ENCODE measurements around the gene TRAPPC2B.
"Not testable (repeated sequence)": the region's sequence is repeated elsewhere in the genome, so short reads cannot be mapped to it uniquely, and the experiment has no call there.

TRAPPC2B gene

GRCh38 chr19:57362997-57363687 lies at the start of gene TRAPPC2B, which contains the start of gene ZNF547:
Gene TRAPPC2B, plus strand, starts transcription at chr19:57363551. Its CDS starts 1,283 bp downstream, at chr19:57364834.
Gene ZNF547, plus strand, starts transcription at chr19:57363551. Its CDS starts 5,005 bp downstream, at chr19:57368556.
- peak; percentile 93 to 96 for DNase-seq

DNA sequence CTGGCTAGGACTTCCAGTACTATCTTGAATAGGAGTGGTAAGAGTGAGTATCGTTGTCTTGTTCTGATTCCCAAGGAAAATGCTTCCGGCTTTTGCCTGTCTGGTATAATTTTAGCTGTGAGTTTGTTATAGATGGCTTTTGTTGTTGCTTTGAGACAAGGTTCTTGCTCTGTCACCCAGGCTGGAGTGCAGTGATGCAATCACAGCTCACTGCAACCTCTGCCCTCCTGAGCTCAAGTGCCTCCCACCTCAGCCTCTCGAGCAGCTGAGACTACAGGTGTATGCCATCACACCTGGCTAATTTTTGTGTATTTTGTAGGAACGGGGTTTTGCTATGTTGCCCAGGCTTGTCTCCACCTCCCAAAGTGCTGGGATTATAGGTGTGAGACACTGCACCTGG lies 49.2 kb upstream of the TRAPPC2B start:
- DNase-seq: no peak

DNA sequence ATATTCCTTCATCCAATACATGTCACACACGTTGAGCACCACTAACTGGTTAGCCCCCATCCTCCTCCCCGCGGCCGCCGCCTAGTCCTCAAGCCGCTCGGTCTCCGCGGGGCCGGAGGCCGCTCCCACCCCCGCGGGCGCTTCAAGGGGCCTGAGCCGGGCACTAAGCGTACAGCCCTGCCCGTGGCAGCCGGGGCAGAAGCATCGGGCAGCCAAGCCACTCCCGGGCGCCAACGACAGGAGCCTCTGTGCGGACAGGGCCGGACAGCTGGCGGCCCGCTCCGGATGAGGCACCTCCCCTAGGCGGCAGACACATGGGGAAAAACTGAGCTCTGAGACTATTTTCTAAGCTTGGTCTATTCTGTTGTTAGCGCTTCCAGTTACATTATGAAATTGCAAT lies 45.8 kb upstream of the TRAPPC2B start:
- DNase-seq: no peak

- no peak for DNase-seq
These were observed 43.5 kb upstream of the TRAPPC2B start for GRCh38 chr19:57319869-57320179.

DNA sequence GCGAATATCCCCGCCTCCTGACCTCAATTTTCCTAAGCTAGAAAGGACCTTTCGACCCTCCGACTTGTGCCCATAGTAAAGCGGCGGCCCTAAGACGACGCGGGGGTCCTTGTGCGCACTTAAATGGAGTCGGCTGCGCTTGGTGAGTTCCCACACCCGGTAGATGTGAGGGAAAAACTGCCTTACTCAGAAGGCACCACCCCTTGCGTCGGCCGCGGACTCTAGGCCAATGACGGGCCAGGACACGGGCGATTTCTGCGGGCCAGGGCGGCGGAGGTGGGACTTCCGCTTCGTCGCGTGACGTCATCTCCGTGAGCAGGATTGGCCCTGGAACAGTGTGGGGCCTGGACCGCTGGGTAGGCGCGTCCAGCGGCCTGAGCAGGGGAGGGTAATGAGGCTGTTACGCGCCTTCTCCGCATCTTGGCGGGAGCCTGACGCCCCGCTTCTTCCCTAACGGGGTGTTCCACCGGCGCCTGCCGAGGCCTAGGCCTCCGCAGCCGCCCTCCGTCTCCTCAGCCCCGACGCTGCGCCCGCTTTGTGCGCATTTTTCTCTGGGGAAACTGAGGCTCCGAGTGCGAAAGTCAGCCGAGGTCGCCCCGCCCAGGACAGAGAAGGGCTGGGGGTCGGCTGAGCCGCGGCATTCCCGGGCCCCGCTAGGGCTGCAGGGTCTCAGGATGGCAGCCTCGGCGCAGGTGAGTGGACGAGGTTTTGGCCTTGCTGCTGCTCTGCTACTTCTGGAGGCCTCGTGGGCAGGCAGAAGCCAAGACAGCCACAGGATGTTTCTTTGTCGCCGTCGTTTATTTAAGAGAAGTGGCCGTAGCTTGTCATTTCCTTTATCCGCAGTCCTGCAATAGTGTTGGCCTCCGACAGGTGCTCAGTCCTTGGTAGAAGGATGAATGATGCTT lies 42.9 kb upstream of the TRAPPC2B start, which contains the start of gene ZNF543:
Gene ZNF543 (plus strand): TSS at position 293 of the 905 bp plus-strand sequence. CDS start 382 bp downstream, at position 675.
- peak; percentile 86 to 90 for DNase-seq

DNA sequence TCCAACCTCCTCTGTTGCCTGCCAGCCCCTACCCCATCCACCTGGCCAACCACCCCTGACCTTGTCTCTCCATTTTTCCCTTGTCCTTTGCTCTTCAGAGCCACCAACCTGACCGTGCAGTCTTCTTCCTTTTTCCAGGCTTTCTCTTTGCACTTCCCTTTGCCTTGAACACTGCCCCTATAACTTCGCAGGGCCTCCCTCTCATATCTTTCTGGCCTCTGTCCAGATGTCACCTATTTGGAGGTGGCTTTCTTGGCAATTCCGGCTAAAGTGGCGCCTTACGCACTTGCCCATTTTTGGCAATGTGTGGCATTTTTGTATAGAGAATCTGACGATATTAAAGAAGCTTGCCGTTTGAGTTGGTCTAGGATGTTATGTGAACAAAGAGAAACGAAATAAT lies 42.2 kb upstream of the TRAPPC2B start:
- peak in 1 of 2 experiments; percentile 31 for DNase-seq

- DNase-seq: peak in 1 of 2 experiments; percentile 13
These were observed 41.6 kb upstream of the TRAPPC2B start for GRCh38 chr19:57321751-57322150.

- no peak for DNase-seq
These were observed 38.4 kb upstream of the TRAPPC2B start for GRCh38 chr19:57324992-57325391.

DNA sequence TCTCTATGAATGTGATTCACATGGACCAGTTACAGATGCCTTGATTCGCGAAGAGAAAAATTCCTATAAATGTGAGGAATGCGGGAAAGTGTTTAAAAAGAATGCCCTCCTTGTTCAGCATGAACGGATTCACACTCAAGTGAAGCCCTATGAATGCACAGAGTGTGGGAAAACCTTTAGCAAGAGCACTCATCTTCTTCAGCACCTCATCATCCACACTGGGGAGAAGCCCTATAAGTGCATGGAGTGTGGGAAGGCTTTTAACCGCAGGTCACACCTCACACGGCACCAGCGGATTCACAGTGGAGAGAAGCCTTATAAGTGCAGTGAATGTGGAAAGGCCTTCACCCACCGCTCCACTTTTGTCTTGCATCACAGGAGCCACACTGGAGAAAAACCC lies 35.4 kb upstream of the TRAPPC2B start:
- DNase-seq: no peak

DNA sequence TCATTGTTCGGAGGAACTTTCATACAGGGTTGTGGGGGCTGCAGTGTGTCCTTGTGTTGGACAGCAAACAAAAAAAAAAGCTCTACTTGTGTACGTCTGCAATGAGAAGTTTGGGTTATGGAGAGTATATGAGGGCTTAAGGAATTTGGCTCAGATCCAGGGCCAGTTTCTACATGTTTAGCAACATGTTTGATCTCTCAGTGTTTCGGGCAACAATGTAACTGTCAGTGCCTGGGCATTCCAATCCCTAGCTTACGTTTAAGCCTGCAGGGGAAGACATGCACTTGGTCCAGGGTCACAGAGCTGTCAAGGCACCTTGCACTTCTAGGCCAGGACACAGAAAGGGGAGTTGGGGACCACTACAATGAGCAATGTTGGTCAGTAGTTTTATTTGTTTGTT lies 29.2 kb upstream of the TRAPPC2B start:
- DNase-seq: no peak

DNA sequence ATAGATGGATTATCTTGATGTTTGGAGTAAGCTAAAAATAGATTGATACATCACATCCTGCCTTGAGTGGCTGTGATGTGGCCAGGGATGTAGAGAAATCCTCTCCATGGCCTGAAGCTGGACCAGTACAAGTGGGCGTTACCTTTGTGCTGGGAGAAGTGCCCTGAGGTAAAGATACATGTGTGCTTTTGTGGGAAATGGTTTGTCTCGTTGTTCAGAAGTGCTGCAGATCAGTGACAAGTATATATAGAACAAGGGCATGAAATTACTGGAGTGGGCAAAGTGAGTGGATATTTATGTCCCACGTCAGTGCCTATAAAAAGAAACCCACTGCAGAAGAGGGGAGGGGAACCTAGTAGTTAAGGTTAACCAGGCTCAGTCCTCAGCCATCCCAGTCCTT lies 24.5 kb upstream of the TRAPPC2B start:
- no peak for DNase-seq

- DNase-seq: no peak
These were observed 20.8 kb upstream of the TRAPPC2B start for GRCh38 chr19:57342582-57342981.

- DNase-seq: no peak
These were observed 15.2 kb upstream of the TRAPPC2B start for GRCh38 chr19:57348136-57348535.

GRCh38 chr19:57350877-57351805 lies 12.2 kb upstream of the TRAPPC2B start, which contains the start of gene ZNF304:
Gene ZNF304, plus strand, starts transcription at chr19:57351271. Its CDS starts 394 bp downstream, at chr19:57351665.
- DNase-seq: peak; percentile 89 to 90

DNA sequence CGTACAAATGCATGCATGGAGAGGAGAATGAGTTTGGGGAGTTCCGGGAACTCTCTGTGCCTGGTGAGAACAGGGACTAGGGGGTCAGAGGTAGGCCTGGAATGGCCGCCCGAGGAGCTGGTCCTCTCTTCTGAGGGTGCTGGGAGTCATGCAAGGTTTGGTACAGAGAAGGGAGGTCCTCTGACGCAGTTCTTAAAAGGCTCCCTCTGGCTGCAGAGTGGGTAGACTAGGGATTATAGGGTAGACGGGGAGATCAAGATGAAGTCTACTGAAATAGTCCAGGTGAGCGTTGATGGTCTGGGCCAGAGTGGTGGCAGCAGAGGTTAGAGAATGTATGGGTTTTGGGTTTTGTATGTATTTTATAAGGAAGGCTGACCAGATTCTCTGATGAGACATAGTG lies 11.5 kb upstream of the TRAPPC2B start:
- DNase-seq: no peak

DNA sequence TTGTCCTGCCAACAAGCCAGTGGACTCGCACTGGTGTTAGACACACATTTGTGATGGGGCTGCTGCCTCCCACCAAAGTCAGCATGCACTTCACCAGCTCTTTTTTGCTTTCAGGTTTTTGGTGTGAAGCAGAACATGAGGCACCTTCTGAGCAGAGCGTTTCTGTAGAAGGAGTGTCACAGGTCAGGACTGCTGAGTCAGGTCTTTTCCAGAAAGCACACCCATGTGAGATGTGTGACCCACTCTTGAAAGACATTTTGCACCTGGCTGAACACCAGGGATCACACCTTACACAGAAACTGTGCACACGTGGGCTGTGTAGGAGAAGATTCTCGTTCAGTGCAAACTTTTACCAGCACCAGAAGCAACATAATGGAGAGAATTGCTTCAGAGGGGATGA lies 7.4 kb upstream of the TRAPPC2B start:
- DNase-seq: no peak

DNA sequence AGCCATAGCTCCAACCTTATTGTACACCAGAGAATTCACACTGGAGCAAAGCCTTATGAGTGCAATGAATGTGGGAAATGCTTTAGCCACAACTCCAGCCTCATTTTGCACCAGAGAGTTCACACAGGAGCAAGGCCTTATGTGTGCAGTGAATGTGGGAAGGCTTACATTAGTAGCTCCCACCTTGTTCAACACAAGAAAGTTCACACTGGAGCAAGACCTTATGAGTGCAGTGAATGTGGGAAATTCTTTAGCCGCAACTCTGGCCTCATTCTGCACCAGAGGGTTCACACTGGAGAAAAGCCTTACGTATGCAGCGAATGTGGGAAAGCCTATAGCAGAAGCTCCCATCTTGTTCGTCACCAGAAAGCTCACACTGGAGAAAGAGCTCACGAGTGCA lies 5.9 kb upstream of the TRAPPC2B start:
- no peak for DNase-seq

DNA sequence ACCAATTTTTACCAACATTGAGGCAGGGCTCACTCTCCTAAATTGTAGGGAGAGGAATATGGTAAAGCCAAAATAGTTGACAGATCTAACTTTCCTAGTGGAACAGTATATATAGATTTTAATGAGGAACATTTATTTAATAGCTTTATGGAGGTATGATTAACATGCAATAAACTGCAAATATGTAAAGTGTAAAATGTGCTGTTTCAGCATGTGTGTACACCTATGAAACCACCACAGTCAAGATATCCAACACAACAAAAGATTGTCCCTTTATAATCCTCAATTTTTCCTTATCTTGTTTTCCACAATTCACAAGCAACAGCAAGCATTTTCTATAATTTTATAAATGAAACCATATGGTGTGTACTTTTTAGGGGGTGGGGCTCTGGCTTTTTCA lies 4.1 kb upstream of the TRAPPC2B start:
- no peak for DNase-seq

GRCh38 chr19:57362419-57362818 lies 932 bp upstream of the TRAPPC2B start:
- DNase-seq: no peak

GRCh38 chr19:57363688-57364181 lies 384 bp downstream of the TRAPPC2B start:
- DNase-seq: no peak

- no peak for DNase-seq
These were observed 3.4 kb downstream of the TRAPPC2B start for GRCh38 chr19:57366776-57367175.

GRCh38 chr19:57374179-57374578 lies 10.8 kb downstream of the TRAPPC2B start:
- DNase-seq: no peak

- DNase-seq: not testable (repeated sequence)
These were observed 11.3 kb downstream of the TRAPPC2B start for GRCh38 chr19:57374647-57375046.

All from AML-193 (cell line).